Tibial nerve (tissue), 4 donors: Measurements from ENCODE around the gene YARS1.

Experiments
- EP300 ChIP-seq, 2 donors: sonication (generic); formaldehyde crosslinking; IDR thresholded peaks; one replicate each; pipeline ENCODE4 v1.6.1; 2017; ENCODE audit warnings: antibody characterized with exemption in 2 of 2, mild to moderate bottlenecking in 1 of 2
- POLR2A ChIP-seq, 2 donors: fragments of 450-650 bp; IDR thresholded peaks; one replicate each; pipeline ENCODE4 v1.6.1; 2017; ENCODE audit warnings: antibody characterized with exemption in 2 of 2, mild to moderate bottlenecking in 2 of 2, moderate library complexity in 2 of 2
- TF ChIP-seq, protein P1 (sequence below), 5 experiments: fragments of 200-600 bp in 3 of 5; fragments of 450-650 bp in 2 of 5; sonication (generic) in 3 of 5; IDR thresholded peaks; one replicate each; pipeline ENCODE4 v1.5.1; 2016 to 2019; ENCODE audit warnings: antibody characterized with exemption in 5 of 5, mild to moderate bottlenecking in 3 of 5, moderate library complexity in 2 of 5

DNA sequence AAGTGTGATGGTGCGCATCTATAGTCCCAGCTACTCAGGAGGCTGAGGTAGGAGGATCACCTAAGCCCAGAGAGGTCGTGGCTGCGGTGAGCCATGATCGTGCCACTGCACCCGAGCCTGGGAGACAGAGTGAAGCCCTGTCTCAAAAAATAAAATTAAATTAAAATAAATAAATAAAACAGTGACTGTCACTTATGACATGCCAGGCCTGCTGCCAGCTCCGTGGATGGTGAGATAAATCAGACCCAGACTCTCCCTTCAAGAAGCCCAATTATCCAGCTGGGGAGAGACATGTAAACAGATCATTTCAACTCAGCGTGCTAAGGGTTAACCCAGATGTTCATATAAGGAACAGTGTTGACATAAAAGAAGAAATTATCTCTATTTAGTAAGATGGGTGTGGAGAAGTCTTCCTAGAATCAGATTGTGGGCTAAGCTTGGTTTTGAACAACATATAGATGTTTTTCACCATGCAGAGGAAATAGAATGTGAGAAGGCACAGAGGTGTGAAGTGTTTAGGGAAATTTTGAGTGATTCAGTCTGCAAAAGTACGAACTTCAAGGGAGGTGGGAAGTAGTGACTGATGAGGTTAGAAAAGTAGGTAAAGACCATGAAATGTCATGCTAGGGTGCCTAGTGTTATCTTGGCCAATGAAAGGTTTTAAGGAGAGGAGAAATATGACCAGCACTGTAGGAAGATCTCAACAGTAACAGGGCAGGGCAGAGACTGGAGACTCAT is 18.3 kb downstream of the YARS1 start:
- TF ChIP-seq POLR2A (IDR thresholded peaks at IDR 0.05) (no peak), EP300 (IDR thresholded peaks at IDR 0.05) (no peak)
- TF ChIP-seq, protein P1, sequence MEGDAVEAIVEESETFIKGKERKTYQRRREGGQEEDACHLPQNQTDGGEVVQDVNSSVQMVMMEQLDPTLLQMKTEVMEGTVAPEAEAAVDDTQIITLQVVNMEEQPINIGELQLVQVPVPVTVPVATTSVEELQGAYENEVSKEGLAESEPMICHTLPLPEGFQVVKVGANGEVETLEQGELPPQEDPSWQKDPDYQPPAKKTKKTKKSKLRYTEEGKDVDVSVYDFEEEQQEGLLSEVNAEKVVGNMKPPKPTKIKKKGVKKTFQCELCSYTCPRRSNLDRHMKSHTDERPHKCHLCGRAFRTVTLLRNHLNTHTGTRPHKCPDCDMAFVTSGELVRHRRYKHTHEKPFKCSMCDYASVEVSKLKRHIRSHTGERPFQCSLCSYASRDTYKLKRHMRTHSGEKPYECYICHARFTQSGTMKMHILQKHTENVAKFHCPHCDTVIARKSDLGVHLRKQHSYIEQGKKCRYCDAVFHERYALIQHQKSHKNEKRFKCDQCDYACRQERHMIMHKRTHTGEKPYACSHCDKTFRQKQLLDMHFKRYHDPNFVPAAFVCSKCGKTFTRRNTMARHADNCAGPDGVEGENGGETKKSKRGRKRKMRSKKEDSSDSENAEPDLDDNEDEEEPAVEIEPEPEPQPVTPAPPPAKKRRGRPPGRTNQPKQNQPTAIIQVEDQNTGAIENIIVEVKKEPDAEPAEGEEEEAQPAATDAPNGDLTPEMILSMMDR (IDR thresholded peaks at IDR 0.05), result no peak
